ENCODE results near the gene TRAPPC3L.

- no peak for TF ChIP-seq SP1 (IDR thresholded peaks at IDR 0.05; ENCODE audit: low read depth)
- TF ChIP-seq MAX (IDR thresholded peaks at IDR 0.05), result no peak
- TF ChIP-seq POLR2A (IDR thresholded peaks at IDR 0.05; ENCODE audit: borderline replicate concordance, extremely low read depth, insufficient read depth, insufficient read length), result no peak
- no peak for TF ChIP-seq CTCF (IDR thresholded peaks at IDR 0.05 in 2 of 3, conservative IDR thresholded peaks at IDR 0.05 in 1 of 3; ENCODE audit: borderline replicate concordance in 1 of 3, insufficient read depth in 1 of 3, low read depth in 2 of 3, low read length in 2 of 3)
These were observed 21.2 kb downstream of the TRAPPC3L start for GRCh38 chr6:116524236-116524635.

Measured in HCT116 (cell line).